Adrenal gland (tissue), 5 donors: Measurements from ENCODE around the gene ADCK1.

ENCODE experiments used
- CTCF ChIP-seq, 6 experiments: fragments of 450-650 bp in 4 of 6; fragments of 200-600 bp in 2 of 6; sonication (generic) in 1 of 6; IDR thresholded peaks; 1 replicate in 5 of 6; 2 replicates in 1 of 6; pipeline versions ENCODE4 v1.5.1 to v1.8.0; 2016 to 2021; ENCODE audit warnings: antibody characterized with exemption in 6 of 6, mild to moderate bottlenecking in 2 of 6, moderate library complexity in 1 of 6
- POLR2A ChIP-seq, 2 donors: fragments of 450-650 bp; IDR thresholded peaks; one replicate each; pipeline ENCODE4 v1.6.1; 2017; ENCODE audit warnings: antibody characterized with exemption in 2 of 2, mild to moderate bottlenecking in 2 of 2, moderate library complexity in 1 of 2
- donor health status: DM: no; HTN: no; CAD: no.

- no peak for TF ChIP-seq CTCF (IDR thresholded peaks at IDR 0.05)
- TF ChIP-seq POLR2A (IDR thresholded peaks at IDR 0.05): no peak
These were observed 156.0 kb downstream of the ADCK1 start for GRCh38 chr14:77955816-77956484.
